A673 (cell line): ENCODE data around the gene CAMK4.

Source experiments
- CTCF ChIP-seq: fragments of 300-800, 200-600 bp; sonication (generic); conservative IDR thresholded peaks from 2 replicates; pipeline ENCODE4 v1.5.1; 2017; ENCODE audit warnings: low read depth, mild to moderate bottlenecking, antibody characterized with exemption, low read length, moderate library complexity, mixed read lengths
- EZH2 ChIP-seq: fragments of 200-600 bp; sonication (generic); IDR thresholded peaks from 2 replicates; pipeline ENCODE4 v1.6.1; 2017; ENCODE audit warnings: borderline replicate concordance, low read depth, mild to moderate bottlenecking, mixed read lengths, antibody characterized with exemption, low read length; ENCODE audit not compliant: poor library complexity, severe bottlenecking

- TF ChIP-seq CTCF (no peak), EZH2 (no peak)
Measured at GRCh38 chr5:111294551-111294950, 70.4 kb downstream of the CAMK4 start.
